Measurements from ENCODE around the gene LYZL4.

- no peak for TF ChIP-seq CTCF (IDR thresholded peaks at IDR 0.05)
- TF ChIP-seq POLR2A (IDR thresholded peaks at IDR 0.05), result no peak
Measured at GRCh38 chr3:42397644-42398043, 12.8 kb downstream of the LYZL4 start.
